Measurements from ENCODE around the gene E2F1. TPM values are rescaled to one million over a fixed set of nuclear protein-coding genes. Genes with fewer than 3 reads are reported as not detected.
"Not testable (repeated sequence)": the region's sequence is repeated elsewhere in the genome, so short reads cannot be mapped to it uniquely, and the experiment has no call there.

Gene E2F1
- total and polyA plus RNA-seq, 2 donors (not counting 1 experiment from before 2014, with no cell fraction given): 2.4 to 2.7 TPM

DNA sequence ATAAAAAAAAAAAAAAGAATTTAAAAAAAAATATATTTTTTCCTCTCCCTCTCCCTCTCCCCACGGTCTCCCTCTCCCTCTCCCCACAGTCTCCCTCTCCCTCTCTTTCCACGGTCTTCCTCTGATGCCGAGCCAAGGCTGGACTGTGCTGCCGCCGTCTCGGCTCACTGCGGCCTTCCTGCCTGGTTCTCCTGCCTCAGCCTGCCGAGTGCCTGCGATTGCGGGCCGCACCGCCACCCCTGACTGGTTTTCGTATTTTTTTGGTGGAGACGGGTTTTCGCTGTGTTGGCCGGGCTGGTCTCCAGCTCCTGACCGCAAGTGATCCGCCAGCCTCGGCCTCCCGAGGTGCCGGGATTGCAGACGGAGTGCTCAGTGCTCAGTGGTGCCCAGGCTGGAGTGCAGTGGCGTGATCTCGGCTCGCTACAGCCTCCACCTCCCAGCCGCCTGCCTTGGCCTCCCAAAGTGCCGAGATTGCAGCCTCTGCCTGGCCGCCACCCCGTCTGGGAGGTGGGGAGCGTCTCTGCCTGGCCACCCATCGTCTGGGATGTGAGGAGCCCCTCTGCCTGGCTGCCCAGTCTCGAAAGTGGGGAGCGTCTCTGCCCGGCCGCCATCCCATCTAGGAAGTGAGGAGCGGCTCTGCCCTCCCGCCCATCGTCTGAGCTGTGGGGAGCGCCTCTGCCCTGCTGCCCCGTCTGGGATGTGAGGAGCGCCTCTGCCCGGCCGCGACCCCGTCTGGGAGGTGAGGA is 14.7 kb upstream of the E2F1 start:
- H2AFZ ChIP-seq (ENCODE audit: insufficient read depth, low read depth, low read length, poor library complexity, severe bottlenecking); H3K4me1 ChIP-seq (ENCODE audit: control insufficient read depth in 2 of 2, insufficient read depth in 2 of 2, low read length in 2 of 2); H3K4me2 ChIP-seq (replicated peaks; ENCODE audit: low read depth, low read length, poor library complexity, severe bottlenecking); H3K9ac ChIP-seq (ENCODE audit: low read length); H4K20me1 ChIP-seq (ENCODE audit: control insufficient read depth, insufficient read depth, low read length, poor library complexity, severe bottlenecking); ATAC-seq (ENCODE audit: low read depth); H3K4me3 Mint-ChIP-seq; H3K27me3 Mint-ChIP-seq; H3K4me3 ChIP-seq (ENCODE audit: control extremely low read depth in 1 of 5, extremely low read depth in 1 of 5, insufficient read depth in 1 of 5, low read depth in 2 of 5, low read length in 4 of 5); H3K27ac Mint-ChIP-seq; CTCF ChIA-PET; H3K4me1 Mint-ChIP-seq; H3K9me3 Mint-ChIP-seq (ENCODE audit: insufficient read depth); H3K36me3 ChIP-seq (replicated peaks in 1 of 2; ENCODE audit: control extremely low read depth in 1 of 2, control insufficient read depth in 1 of 2, extremely low read depth in 1 of 2, insufficient read depth in 2 of 2, low read length in 1 of 2); H3K27me3 ChIP-seq (replicated peaks in 1 of 4; ENCODE audit: control extremely low read depth in 1 of 4, control insufficient read depth in 3 of 4, insufficient read depth in 4 of 4, low read length in 3 of 4); intact Hi-C loops (cut with micrococcal nuclease); H3K79me2 ChIP-seq (ENCODE audit: control insufficient read depth, insufficient read depth, low read length); H3K27ac ChIP-seq (ENCODE audit: low read length in 2 of 2); DNase-seq; POLR2A ChIA-PET: not testable (repeated sequence)
- 98% methylated on average over 42 of the region's 45 CpGs for WGBS (ENCODE audit: insufficient coverage)
- H3K9me3 ChIP-seq (ENCODE audit: control extremely low read depth in 1 of 3, control insufficient read depth in 2 of 3, insufficient read depth in 1 of 3, low read length in 2 of 3): peaks cover 0 to 19% (median 0%) of the 10 kb centered on the region in 3 donors

DNA sequence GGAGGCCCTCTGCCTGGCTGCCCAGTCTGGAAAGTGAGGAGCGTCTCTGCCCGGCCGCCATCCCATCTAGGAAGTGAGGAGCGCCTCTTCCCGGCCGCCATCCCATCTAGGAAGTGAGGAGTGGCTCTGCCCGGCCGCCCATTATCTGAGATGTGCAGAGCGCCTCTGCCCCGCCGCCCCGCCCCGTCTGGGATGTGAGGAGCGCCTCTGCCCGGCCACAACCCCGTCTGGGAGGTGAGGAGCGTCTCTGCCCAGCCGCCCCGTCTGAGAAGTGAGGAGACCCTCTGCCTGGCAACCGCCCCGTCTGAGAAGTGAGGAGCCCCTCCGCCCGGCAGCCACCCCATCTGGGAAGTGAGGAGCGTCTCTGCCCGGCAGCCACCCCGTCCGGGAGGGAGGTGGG is 12.8 kb upstream of the E2F1 start:
- H3K9ac ChIP-seq (ENCODE audit: low read length); ATAC-seq (ENCODE audit: low read depth); H3K9me3 Mint-ChIP-seq (ENCODE audit: insufficient read depth); H3K27ac Mint-ChIP-seq; H3K4me1 Mint-ChIP-seq; H3K4me1 ChIP-seq (ENCODE audit: control insufficient read depth in 2 of 2, insufficient read depth in 2 of 2, low read length in 2 of 2); H4K20me1 ChIP-seq (ENCODE audit: control insufficient read depth, insufficient read depth, low read length, poor library complexity, severe bottlenecking); intact Hi-C loops (cut with micrococcal nuclease); DNase-seq; H3K27me3 ChIP-seq (replicated peaks in 1 of 4; ENCODE audit: control extremely low read depth in 1 of 4, control insufficient read depth in 3 of 4, insufficient read depth in 4 of 4, low read length in 3 of 4); H3K79me2 ChIP-seq (ENCODE audit: control insufficient read depth, insufficient read depth, low read length); H2AFZ ChIP-seq (ENCODE audit: insufficient read depth, low read depth, low read length, poor library complexity, severe bottlenecking); H3K4me3 Mint-ChIP-seq; POLR2A ChIA-PET; H3K4me2 ChIP-seq (replicated peaks; ENCODE audit: low read depth, low read length, poor library complexity, severe bottlenecking); H3K27me3 Mint-ChIP-seq; H3K36me3 ChIP-seq (replicated peaks in 1 of 2; ENCODE audit: control extremely low read depth in 1 of 2, control insufficient read depth in 1 of 2, extremely low read depth in 1 of 2, insufficient read depth in 2 of 2, low read length in 1 of 2); CTCF ChIA-PET; H3K27ac ChIP-seq (ENCODE audit: low read length in 2 of 2); H3K4me3 ChIP-seq (ENCODE audit: control extremely low read depth in 1 of 5, extremely low read depth in 1 of 5, insufficient read depth in 1 of 5, low read depth in 2 of 5, low read length in 4 of 5): not testable (repeated sequence)
- H3K9me3 ChIP-seq (ENCODE audit: control extremely low read depth in 1 of 3, control insufficient read depth in 2 of 3, insufficient read depth in 1 of 3, low read length in 2 of 3): peaks cover 0 to 19% (median 0%) of the 10 kb centered on the region in 3 donors
- 100% methylated on average over 8 of the region's 27 CpGs for WGBS (ENCODE audit: insufficient coverage)

All from B cell (primary cell).